ENCODE results near the gene METTL3.

METTL3 gene

DNA sequence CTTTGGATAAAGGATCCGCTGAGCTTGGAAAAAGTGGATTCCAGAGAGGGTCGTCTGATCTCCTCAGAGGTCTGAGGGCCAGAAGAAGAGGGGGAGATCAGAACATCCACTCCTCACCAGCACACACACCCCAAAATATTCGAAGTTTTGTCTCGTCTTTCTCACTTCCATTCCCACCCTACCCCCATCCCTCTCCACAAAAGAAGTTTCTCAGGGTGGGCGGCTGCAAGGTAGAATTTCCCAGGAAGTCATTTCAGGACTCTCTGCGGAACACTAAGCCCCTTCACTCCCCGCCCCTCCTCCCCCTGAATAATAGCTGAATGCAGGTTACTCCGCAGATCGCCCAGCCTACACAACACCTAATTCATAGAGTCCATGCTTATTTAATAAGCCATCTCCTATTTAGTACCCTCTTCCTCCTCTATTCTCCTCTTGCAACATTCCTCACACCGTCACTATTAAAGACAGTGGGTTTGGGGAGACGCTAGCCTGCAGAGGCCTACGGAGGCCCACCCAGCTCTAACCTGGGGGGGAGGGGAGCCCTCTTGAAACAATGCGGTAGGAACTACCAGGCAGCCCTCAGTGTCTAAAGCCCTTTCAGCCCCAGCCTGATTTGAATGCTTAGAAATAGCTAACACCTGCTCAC lies 15.7 kb upstream of the METTL3 start:
- DNase-seq = no peak

DNA sequence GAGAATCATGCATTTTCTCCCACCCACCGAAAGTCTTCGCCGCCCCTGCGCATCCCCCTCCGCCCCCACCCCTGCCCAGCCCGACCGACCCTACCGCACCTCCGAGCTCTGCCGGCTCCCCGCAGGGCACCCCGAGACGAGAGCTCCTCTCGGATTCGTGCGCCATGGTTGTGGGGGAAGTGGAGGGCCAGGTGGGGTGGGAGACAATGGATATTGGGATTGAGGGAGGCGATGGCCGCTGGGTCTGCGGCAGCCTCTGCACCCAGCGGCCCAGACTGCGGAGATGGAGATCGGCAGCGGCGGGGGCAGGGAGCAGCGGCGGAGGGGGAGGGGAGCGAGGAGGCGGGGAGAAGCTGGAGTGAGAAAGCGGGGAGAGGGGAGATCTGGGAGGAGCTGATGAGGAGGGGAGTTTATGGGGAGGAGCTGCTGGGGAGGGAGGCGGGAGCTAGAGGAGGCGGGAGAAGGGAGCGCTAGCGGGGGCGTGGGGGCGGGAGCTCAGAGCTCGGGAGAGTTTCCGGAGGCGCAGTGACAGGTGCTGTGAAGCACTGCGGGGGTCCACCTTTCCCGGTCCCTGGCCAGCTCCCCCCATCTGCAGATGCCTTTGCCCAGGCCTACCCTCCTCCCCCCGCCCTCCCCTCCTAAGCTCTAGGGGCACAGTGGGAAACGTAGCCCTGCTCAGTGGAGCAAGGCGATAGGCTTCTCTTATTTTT lies 15.0 kb upstream of the METTL3 start, which contains the start of gene SALL2:
TSS of gene SALL2 (minus strand) at position 385 of the 710 bp plus-strand sequence. CDS start at position 166, 219 bp downstream.
- peak in 1 of 2 donors; percentile 12 for DNase-seq

DNA sequence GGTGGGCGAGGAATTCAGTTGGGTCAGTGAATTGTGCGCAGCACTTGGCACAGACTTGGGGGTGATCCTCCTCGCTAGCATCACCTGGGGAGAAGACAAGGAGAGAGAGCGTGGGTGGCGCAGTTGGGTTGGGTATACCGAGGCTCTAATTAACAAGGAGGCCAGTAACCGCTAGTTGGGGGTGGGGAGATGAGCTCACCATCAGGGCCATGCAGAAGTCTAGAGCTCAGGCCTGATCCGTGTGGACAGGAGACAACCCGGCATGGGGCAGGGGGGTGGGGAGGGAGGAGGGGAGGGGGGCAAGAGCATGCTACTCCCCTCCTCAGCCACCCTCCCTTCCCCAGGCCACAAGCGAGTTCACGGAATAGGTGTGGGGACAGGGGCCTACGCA lies 14.4 kb upstream of the METTL3 start:
- no peak for DNase-seq

DNA sequence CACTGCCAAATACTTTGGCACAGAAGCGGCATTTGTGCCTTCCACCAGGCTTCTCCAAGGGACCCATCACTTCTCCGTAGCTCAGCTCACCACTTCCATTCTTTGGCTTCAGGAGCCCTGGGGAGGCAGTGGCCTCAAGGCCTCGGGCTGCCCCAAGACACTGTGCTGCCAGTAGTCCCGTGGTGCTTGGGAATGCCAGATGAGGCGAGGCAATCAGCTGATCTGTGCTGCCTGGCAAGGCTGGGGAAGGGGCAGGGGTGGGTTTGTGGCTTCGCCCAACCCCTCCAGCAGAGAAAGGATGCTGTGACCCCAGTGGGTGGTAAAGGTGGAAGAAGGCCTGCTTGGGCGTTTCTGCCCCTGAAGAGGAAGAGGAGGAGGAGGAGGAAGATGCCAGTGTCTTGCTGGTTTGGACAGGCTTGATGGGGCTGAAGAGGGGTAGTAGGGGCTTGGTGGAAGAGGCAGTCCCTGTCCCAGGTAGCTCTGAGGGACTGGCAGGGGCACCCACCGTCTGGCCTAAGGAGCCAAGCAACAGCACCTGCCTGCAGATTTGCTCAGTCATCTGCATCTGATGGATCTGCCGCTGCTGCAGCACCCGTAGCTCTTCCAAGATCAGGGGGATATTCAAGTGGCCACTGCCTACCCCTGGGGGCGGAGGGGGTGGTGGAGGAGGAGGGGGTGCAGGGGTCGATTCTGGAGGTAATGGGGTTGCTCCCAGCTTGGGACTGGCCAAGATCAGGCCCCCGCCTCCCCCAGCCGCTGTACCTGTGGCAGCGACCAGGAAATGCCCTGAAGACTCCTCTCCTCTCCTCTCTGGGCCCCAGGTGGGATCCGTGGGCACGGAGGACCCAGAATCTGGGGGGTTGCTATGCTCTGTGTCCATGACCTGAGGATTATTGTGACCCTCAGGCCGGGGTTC lies 13.7 kb upstream of the METTL3 start:
- DNase-seq = no peak

DNA sequence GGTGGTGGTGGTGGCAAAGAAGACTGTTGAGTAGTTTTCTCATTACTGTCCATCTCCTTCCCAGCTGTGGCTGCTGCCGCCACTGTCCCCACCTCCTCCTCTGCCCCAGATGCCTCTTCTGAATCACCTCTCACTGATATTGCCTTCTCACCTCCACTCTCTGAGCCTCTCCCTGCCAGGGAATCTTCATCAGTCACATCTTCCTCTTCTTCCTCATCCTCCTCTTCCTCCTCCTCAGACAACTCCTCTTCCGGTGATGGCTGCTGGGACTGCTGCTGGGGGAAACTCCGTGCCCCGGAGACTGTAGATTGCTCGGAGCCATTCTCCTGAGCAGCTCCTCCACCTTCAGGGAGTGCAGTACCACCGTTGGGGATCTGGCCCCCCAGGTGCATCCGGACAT lies 12.1 kb upstream of the METTL3 start:
- no peak for DNase-seq

DNA sequence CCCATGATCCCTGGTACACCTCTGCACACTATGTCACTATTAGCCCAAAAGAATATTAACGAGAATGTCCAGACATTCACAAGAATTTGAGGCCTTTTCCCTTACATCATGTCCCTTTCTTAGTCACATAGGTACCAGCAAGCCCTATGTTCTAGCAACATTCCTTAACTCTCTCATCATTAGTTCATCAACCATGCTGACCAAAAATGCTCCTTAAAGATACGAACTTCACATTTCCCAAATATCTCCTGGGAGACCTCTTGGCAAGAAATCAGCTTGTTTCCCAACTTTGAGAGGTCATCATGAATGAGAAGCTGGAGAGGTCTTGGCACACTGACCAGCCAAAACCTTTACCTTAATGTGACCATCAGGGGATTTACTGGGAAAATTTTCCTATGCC lies 10.4 kb upstream of the METTL3 start:
- no peak for DNase-seq

GRCh38 chr14:21520767-21521166 lies 9.6 kb upstream of the METTL3 start:
- no peak for DNase-seq

GRCh38 chr14:21518725-21519124 lies 7.6 kb upstream of the METTL3 start:
- no peak for DNase-seq

- DNase-seq = no peak
Observed at GRCh38 chr14:21514341-21514740, 3.2 kb upstream of the METTL3 start.

- DNase-seq = peak; percentile 21 to 47
Observed at GRCh38 chr14:21509432-21510143, 1.6 kb downstream of the METTL3 start.

GRCh38 chr14:21506557-21506956 lies 4.6 kb downstream of the METTL3 start:
- DNase-seq = no peak

GRCh38 chr14:21505012-21505553 lies 6.1 kb downstream of the METTL3 start:
- DNase-seq = peak in 1 of 2 donors; percentile 31

DNA sequence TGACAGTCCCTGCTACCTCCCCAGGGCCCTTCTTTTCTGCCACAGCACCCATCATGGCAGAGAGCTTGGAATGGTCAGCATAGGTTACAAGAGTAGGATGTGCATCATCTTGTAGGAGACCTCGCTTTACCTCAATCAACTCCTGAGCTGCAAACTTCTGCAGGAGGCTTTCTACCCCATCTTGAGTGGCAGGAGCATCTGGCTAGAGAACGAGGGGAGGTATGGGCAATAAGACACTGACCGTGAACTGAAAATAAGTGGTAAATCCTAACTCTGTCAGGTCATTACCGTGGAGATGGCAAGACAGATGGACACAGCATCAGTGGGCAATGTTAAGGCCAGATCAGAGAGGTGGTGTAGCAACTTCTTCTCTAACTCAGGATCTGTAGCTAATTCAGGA lies 7.8 kb downstream of the METTL3 start:
- DNase-seq = no peak

DNA sequence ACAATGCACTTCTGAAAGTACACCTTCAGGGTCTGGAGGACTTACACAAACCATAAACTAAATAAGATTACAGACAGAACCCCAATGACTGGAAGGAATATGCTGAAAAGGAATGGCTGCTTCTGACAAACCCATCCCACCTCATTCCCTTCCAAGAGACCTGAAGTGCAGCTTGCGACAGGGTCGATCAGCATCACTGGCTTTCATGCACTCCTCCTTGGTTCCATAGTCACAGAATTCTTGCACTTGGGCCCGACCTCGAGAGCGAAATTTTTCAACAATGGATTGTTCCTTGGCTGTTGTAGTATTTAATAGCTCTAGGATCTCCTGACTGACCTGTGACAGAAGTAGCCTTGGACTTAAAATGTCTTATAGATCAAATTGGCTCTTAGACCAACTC lies 9.6 kb downstream of the METTL3 start:
- DNase-seq = no peak

- peak in 1 of 2 donors; percentile 70 for DNase-seq
Observed at GRCh38 chr14:21498540-21499526, 12.3 kb downstream of the METTL3 start.

- DNase-seq = no peak
Observed at GRCh38 chr14:21496453-21496852, 14.7 kb downstream of the METTL3 start.

DNA sequence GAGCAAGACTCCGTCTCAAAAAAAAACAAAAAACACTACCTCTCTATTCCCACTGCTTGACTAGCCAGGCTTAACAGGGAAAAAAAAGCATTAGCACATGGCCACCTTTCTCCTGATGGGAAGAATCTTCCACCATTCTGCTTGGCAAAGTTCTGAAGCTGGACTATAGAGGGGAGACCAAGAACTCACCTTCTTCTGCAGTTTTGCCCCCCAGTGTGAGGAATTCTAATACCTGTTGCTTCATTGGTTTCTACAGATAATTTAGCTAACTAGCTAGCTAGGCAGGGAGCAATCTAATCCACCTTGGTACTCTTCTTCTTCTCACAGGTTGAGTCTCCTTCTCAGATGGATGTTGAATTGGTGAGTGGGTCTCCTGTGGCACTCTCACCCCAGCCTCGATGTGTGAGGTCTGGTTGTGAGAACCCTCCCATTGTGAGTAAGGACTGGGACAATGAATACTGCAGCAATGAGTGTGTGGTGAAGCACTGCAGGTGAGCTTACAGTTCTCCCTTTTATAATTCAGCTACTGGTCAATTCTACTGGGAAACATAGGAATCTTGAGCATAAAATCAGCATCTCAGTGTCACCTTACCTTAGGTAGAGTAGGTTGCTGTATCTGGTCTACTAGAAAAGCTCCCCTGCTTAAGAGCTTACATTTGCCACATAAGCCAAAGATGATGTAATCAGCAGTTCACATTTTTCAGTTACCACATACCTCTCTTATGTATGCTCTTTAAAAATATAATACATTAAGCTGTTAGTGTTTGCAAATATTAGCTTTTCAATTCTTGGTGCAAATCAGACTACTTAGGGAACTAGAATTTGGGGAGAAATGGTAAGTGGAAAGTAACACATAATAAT lies 16.0 kb downstream of the METTL3 start:
- DNase-seq = no peak

DNA sequence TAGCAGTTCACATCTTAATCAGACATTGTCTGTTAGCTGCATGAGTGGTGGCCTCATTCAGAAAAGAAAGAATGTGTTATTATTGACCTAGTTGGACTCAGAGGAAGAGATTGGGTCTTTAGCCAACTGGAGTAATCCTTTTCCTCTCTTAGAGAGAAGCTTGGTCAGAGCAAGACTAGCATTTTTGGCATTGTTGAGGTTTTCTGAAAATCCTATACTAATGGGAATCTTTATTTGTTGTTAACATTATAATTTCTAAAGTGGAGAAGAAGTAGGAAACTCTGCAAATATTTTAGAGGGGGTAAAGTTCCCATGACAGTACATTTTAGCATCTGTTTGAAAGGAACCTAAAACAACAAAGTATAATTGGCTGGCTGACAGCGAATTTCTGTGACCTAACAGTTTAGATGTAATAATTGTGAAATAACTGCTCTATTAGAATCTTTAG lies 24.5 kb downstream of the METTL3 start:
- DNase-seq = no peak

DNA sequence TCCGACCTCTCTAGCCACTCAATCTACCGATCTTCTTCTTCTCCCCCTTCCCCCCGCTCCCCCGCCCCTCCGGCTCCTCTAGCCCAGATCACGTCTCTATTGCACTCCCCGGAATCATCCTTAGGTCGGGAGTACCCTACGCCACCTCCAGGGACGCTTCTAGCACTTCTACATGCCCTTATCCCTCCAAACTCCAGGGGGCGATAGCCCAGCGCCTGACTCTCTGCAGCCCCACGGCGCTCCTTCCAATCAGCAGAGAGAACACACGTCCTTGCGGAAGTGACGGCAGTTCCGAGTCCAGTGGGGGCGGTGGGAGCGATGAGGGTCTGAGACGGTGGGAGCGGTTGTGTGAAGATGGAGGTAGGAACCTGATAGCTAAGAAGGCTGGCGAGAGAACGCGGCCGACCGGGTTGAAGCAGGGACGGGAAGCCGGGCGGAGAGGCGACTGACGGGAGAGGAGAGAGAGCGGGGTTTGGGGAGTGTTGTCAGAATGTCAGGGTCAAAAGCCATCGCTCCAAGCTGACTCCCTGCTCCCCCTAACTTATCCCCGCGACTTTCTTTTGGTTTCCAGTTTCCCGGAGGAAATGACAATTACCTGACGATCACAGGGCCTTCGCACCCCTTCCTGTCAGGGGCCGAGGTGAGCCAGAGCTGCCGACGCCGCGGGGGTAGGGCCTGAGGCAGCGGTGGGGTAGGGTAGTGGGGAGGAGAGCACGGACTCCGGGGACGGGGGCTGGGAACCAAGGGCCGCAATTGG lies 34.0 kb downstream of the METTL3 start, which contains the start of the genes RAB2B and TOX4:
TSS of gene RAB2B (minus strand) at position 35 of the 757 bp plus-strand sequence. CDS start 87 bp downstream, outside the sequence.
TSS of gene TOX4 (plus strand) at position 271 of the 757 bp plus-strand sequence. CDS start at position 355, 84 bp downstream.
- peak; percentile 97 to 98 for DNase-seq
